Measurements from ENCODE around the gene FBXO17. TPM values are rescaled to one million over a fixed set of nuclear protein-coding genes. Genes with fewer than 3 reads are reported as not detected.
A peak's percentile ranks its signal among the peaks of the same experiment; 100 is the strongest.

Gene FBXO17
- total RNA-seq, 2 donors from 2014 or later: 0.21 to 0.43 TPM

DNA sequence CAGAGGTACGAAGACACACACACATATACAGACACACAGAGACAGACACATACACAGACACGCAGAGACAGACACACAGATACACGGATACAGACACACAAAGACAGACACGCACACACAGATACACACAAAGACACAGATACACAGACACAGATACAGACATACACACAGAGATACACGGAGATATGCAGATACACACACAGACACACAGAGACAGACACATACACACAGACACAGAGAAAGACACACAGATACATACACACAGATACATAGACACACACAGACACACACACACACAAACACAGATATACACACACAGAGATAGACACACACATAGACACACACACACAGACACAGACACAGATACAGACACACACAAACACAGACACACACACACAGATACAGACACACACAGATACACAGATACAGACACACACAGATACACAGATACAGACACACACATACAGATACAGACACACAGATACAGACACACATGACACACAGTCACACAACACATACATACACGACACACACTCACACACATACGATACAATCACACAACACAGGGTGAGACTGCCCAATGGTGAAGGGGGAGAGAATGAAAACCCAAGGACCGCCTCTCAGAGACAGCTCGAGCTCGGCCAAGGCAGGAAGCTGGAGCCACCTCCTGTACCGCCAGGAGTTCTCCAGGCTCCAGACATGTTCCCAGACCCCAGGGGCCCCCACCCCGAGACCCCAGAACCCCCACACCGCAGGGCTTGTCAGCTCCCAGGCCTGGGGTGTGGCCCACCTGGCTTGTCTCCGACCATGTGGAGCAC, 54.7 kb downstream of the FBXO17 start:
- Mint-ChIP-seq H3K9me3 (no peaks in the 10 kb centered on the region), H3K27me3 (no peaks in the 10 kb centered on the region), H3K27ac (no peak overlapping the region), H3K36me3 (ENCODE audit: low read depth) (peaks cover 28% of the 10 kb centered on the region), H3K4me1 (no peaks in the 10 kb centered on the region), H3K4me3 (no peak overlapping the region)
- ATAC-seq (replicated peaks): no peak

DNA sequence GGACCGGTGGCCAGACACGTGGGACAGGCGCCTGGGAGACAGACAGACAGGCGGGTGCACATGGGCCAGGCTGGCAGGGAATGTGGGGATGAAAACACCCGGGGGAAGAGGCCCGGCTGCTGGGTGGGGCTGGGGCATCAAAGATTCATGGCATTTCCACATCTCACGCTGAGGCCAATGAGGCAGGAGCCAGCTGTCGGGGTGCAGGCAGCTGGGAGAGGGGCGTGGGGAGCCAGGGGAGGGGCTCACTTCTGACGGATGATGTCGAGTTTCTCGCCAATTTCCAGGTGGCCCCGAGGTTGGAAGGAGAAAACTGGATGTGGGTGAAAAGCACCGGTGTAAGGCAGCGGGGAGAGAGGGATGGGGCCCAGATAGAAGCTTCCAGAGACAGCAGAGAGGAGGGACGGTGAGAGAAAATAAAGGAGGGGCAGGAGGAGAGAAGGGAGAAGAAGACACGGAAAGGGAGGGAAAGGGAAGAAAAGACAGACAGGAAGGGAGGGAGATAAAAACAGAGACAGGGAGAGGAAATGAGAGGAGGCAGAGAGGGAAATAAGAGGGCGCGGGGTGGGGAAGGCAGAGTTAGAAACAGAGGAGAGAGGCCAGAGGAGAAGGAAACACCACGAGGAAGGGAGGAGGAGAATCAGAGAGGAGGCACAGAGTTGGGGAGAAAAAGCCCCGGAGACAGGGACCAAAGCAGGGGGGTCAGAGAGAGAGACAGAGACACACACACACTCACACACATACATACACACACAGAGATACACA, 55.5 kb downstream of the FBXO17 start:
- ATAC-seq (replicated peaks): no peak
- Mint-ChIP-seq H3K4me3 (no peak overlapping the region), H3K27me3 (no peaks in the 10 kb centered on the region), H3K4me1 (no peaks in the 10 kb centered on the region), H3K9me3 (no peaks in the 10 kb centered on the region), H3K36me3 (ENCODE audit: low read depth) (peaks cover 20% of the 10 kb centered on the region), H3K27ac (no peak overlapping the region)

DNA sequence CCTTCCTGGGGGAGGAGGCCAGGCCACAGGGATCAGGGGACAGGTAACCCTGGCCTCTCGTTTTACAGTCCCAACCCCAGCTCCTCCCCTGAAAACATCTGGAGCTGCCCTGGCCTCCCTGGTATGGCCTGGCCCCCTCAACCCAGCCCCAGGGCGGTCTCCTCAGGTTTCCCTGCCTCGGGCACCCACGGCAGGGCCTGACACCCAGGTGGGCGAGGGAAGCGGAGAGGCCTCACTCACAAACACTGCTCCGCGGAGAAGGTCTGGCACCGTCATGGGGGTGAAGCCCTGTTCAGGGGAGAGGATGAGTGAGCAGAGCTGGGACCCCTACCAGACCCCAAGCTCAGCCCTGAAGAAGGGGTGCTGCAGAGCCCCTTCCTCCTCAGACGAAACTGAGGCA, 57.0 kb downstream of the FBXO17 start:
- H3K36me3 Mint-ChIP-seq (ENCODE audit: low read depth): peaks cover 9% of the 10 kb centered on the region
- H3K9me3 Mint-ChIP-seq: no peaks in the 10 kb centered on the region
- no peak overlapping the region for H3K4me3 Mint-ChIP-seq
- no peak overlapping the region for H3K27ac Mint-ChIP-seq
- H3K4me1 Mint-ChIP-seq: no peaks in the 10 kb centered on the region
- no peak for ATAC-seq (replicated peaks)
- H3K27me3 Mint-ChIP-seq: no peaks in the 10 kb centered on the region

DNA sequence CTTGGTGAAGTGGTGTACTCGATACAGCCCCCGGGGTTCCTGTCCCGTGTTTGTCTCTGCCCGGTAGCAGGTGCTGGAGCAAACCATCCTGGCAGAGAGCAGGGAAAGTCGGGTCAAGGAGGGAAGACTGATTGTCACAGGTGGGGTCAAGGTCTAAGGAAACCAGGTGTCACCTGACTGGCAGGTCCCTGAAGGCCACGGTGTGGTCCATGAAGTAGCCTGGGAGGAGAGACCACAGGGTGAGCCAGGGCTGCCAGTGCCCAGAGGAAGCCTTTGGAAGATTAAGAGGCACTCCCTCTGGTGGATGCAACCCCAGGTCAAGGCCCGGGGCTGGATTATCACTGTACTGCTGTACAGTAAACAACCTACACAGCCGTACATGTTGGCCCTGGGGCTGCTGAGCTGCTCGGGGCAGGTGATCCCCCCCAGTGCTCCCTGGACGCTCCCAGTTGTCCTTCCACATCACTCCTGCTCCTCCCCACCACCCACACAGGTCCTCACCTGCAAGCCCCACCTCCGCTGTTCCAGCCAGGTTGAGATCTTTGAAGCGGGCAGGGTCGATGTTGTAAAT, 57.5 kb downstream of the FBXO17 start:
- no peaks in the 10 kb centered on the region for H3K4me1 Mint-ChIP-seq
- no peak overlapping the region for H3K4me3 Mint-ChIP-seq
- H3K27me3 Mint-ChIP-seq: no peaks in the 10 kb centered on the region
- no peaks in the 10 kb centered on the region for H3K9me3 Mint-ChIP-seq
- no peak overlapping the region for H3K27ac Mint-ChIP-seq
- H3K36me3 Mint-ChIP-seq (ENCODE audit: low read depth): peaks cover 9% of the 10 kb centered on the region
- no peak for ATAC-seq (replicated peaks)

DNA sequence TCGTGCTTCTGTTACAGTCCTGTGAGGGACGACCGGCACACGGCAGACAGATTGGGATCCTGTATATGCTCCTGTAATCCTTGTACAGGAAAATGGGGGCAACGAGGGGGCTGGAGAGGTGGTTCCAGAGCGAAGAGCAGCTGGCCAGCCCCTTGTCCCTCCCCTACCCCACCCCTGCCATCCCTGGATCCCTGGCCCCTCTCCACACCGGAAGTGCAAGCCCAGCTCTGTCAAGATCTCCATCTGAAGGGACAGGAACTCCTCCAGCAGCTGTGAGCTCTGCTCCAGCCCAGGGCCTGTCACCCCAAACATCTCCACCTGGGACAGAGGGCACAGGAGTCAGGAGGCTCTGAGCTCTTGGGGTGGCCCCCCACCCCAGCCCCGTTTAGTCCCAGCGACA, 58.0 kb downstream of the FBXO17 start:
- ATAC-seq (replicated peaks): no peak
- Mint-ChIP-seq H3K9me3 (no peaks in the 10 kb centered on the region), H3K4me3 (no peak overlapping the region), H3K27ac (no peak overlapping the region), H3K36me3 (ENCODE audit: low read depth) (peaks cover 9% of the 10 kb centered on the region), H3K4me1 (no peaks in the 10 kb centered on the region), H3K27me3 (no peaks in the 10 kb centered on the region)

DNA sequence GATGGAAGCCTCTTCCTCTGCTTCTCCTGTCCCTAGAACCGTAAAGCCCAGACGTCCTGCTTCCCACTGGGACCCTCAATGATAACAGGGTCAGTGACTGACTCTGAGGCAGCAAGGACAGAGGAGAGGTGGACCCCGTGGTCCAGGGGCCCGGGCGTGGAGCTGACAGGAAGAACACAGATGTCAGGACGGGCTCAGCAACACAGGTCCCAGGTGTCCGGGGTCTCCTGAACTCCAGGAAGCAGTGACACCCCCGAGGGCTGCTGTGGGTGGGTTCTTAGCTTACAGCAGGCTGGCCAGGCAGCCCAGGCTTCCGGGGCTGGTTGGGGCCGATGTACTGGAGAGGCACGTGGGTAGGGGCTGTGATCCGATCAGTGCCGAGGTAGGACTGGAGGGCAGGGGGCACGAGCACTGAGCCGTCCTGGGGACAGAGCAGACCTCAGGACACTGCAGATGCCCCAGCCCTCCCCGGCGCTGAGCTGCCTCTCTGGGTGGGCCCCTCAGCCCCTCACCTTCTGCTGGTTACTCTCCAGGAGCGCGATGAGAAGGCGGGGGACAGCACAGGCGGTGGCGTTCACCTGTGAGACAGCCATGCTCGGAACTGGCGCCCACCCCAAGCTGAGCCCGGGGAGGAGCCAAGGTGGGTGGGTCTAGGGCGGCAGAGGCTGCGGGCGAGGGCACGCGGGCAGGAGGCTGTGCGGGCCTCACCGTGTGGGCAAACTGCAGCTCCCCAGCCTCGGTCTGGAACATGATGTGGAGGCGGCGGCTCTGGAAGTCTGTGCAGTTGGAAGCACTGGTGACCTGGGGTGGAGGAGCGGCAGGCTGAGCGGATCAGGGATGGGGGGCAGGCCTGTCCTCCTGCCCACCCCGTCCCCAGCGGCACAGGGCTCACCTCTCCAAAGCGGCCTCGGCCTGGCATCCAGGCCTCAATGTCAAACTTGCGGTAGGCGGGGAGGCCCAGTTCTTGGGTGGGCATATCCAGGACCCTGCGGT, 59.9 kb downstream of the FBXO17 start:
- Mint-ChIP-seq H3K36me3 (ENCODE audit: low read depth) (no peaks in the 10 kb centered on the region), H3K4me1 (no peaks in the 10 kb centered on the region), H3K9me3 (no peaks in the 10 kb centered on the region), H3K27me3 (no peaks in the 10 kb centered on the region), H3K4me3 (no peak overlapping the region), H3K27ac (no peak overlapping the region)
- ATAC-seq (replicated peaks): no peak

DNA sequence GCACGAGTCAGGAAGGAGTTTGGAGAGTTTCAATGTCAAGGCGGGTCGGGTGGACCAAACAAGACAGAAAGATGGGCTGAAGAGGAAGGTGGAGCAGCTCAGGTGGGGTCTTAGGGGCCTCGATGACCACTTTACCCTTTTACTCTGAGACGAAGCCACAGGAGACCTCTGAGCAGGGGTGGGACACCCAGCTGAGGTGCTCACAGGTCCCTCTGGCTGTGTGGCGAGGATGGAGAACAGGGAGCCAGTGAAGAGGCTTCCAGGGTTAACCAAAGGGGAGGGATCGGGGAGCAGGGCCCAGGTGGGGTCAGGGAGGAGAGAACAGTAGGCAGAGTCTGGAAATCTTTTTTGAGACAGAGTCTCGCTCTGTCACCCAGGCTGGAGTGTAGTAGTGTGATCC, 61.6 kb downstream of the FBXO17 start:
- H3K27ac Mint-ChIP-seq: no peak overlapping the region

DNA sequence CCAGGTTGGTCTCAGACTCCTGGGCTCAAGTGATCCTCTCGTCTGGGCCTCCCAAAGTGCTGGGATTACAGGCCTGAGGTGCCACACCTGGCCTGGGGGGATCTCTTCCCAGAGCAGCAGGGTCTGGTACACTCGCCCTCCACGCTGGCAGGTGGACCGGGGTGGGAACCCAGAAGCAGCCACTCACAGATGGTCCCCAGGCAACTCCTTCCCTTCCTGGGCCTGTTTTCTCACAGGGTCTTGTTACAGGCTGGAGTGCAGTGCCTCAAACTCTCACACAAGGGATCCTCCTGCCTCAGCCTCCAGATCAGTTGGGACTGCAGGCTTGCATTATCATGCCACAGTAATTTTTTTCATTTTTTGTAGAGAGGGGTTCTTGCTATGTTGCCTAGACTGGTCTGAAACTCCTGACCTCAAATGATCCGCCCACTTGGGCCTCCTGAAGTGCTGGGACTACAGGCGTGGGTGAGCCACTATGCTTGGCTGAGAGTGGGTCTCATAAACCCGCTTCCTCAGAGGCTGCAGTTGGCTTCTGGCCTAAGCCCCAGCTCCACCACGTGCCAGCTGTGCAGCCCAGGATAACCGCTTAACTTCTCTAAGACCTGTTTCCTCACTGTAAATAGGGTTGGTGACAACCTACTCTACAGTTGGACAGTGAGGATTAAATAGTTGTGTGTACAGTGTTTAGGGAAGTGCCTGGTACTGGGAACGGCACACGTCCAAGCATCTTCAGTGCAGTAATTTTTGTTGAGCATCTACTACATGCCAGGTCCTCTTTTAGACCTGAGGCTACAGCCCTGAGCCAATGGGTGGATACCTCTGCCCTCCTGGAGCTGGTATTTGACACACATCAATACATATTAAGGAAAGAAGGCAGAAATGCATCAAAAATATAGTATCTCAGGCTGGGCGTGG, 62.7 kb downstream of the FBXO17 start:
- no peaks in the 10 kb centered on the region for H3K4me1 Mint-ChIP-seq
- no peaks in the 10 kb centered on the region for H3K9me3 Mint-ChIP-seq
- H3K27ac Mint-ChIP-seq: peak overlapping the region; percentile 32
- ATAC-seq (replicated peaks): peak; percentile 65
- H3K36me3 Mint-ChIP-seq (ENCODE audit: low read depth): peaks cover 16% of the 10 kb centered on the region
- H3K4me3 Mint-ChIP-seq: no peak overlapping the region
- H3K27me3 Mint-ChIP-seq: no peaks in the 10 kb centered on the region

More for the DNA sequence above, 61.6 kb downstream of the FBXO17 start:
- peaks cover 5% of the 10 kb centered on the region for H3K36me3 Mint-ChIP-seq (ENCODE audit: low read depth)
- no peak for ATAC-seq (replicated peaks)
- no peaks in the 10 kb centered on the region for H3K4me1 Mint-ChIP-seq
- H3K27me3 Mint-ChIP-seq: no peaks in the 10 kb centered on the region
- H3K4me3 Mint-ChIP-seq: no peak overlapping the region
- H3K9me3 Mint-ChIP-seq: no peaks in the 10 kb centered on the region

DNA sequence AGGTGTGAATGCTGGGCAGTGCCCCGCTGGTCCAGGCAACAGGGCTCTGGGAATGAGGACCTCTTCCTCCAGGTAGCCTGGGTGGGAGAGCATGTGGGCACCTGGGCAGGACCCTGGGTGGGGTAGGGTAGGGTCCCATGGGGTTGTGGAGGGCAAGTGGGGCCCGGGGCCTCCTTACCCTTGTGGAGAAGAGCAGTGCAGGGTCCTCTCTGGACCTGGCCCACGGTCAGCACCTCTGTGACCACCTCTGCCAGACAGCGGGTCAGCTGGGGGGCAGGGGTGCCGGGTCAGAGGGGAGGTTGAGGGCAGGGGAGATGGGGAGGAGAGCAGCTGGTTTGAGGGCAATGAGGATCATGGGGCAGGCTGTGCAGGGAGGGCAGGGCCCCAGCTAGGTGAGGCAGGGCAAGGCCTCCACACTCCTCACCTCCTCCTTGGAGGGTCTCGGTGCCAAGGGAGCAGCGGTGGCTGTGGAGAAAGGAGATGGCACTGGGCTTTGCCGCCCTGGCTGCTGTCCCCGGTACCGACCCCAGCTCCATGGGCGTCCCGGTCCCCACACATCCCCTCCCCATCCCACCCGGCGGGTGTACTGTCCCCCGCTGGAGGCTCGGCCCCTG, 64.0 kb downstream of the FBXO17 start:
- no peak for ATAC-seq (replicated peaks)
- Mint-ChIP-seq H3K4me3 (no peak overlapping the region), H3K36me3 (ENCODE audit: low read depth) (peaks cover 29% of the 10 kb centered on the region), H3K27me3 (no peaks in the 10 kb centered on the region), H3K4me1 (no peaks in the 10 kb centered on the region), H3K9me3 (no peaks in the 10 kb centered on the region), H3K27ac (no peak overlapping the region)

DNA sequence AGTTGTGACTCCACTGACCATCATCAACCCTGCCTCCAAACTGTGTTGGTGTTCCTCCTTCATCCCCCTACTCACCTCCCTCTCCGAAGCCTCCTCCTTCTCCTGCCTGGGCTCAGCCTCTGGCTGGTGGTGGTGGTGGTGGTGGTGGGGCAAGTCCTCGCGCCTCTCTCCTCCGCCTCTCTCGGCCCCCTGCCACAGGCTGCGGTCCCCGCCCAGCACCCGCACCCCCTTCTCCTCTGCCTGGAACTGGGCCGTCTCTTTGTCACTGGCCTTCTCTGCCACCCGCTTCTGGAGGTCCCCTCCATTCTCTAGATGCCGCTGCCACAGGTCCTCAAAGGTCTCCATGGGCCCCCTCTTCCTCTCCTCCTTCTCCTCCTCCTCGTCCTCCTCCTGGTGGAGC, 65.1 kb downstream of the FBXO17 start:
- H3K4me3 Mint-ChIP-seq: no peak overlapping the region

DNA sequence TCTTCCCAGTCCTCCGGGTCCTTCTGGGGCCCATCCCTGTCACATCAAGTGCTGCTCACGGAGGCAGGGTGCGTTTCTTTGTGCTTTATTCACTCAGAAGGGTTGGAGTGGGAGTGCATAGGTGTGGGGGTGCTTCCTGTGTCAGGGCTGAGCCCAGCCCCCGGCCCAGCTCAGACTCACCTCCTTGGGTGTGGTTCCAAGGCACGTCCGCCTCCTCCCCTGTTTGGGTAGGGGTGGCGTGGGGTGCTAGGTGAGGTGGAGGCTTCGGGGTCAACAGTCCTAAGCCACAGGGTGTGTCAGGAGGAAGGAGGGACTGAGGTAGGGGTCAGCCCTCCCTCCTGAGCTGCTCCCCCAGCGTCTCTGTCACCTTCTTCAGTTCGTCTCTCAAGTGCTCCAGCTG, 66.6 kb downstream of the FBXO17 start:
- Mint-ChIP-seq H3K4me3 (no peak overlapping the region), H3K27me3 (no peaks in the 10 kb centered on the region), H3K9me3 (no peaks in the 10 kb centered on the region), H3K4me1 (no peaks in the 10 kb centered on the region), H3K27ac (peak overlapping the region; percentile 67), H3K36me3 (ENCODE audit: low read depth) (peaks cover 49% of the 10 kb centered on the region)
- no peak for ATAC-seq (replicated peaks)

More for the DNA sequence above, 65.1 kb downstream of the FBXO17 start:
- no peaks in the 10 kb centered on the region for H3K4me1 Mint-ChIP-seq
- H3K27me3 Mint-ChIP-seq: no peaks in the 10 kb centered on the region
- H3K27ac Mint-ChIP-seq: peak overlapping the region; percentile 6
- H3K9me3 Mint-ChIP-seq: no peaks in the 10 kb centered on the region
- H3K36me3 Mint-ChIP-seq (ENCODE audit: low read depth): peaks cover 34% of the 10 kb centered on the region
- ATAC-seq (replicated peaks): no peak

DNA sequence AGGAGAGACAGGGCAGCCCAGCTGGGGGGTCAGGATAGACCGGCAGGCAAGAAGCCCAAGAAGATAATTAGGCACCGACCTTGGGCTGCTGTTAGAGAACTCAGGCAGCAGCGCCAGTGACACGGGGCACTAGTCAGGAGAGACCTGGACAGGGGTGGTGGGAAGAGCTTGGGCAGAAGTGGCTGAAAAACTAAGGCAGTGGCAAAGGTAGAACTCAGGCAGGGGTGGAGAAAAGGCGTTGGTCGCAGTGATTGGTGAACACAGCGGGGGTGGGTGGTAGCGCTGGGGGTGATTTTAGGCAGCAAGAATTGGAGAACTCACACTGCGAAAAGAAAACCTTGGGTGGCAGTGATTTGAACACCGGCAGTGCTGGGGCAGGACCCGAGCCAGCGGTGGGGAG, 67.9 kb downstream of the FBXO17 start:
- Mint-ChIP-seq H3K27me3 (no peaks in the 10 kb centered on the region), H3K36me3 (ENCODE audit: low read depth) (peaks cover 62% of the 10 kb centered on the region), H3K4me1 (no peaks in the 10 kb centered on the region), H3K27ac (no peak overlapping the region), H3K4me3 (no peak overlapping the region), H3K9me3 (no peaks in the 10 kb centered on the region)
- ATAC-seq (replicated peaks): no peak

DNA sequence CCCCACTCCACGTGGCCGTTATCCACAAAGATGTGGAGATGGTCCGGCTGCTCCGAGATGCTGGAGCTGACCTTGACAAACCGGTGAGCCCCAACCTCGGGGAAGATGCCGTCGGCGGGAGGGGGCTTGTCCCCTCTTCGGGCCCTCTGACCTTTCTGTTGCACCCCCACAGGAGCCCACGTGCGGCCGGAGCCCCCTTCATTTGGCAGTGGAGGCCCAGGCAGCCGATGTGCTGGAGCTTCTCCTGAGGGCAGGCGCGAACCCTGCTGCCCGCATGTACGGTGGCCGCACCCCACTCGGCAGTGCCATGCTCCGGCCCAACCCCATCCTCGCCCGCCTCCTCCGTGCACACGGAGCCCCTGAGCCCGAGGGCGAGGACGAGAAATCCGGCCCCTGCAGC, 68.3 kb downstream of the FBXO17 start:
- H3K27ac Mint-ChIP-seq: no peak overlapping the region

More for the DNA sequence above, 68.3 kb downstream of the FBXO17 start:
- Mint-ChIP-seq H3K9me3 (no peaks in the 10 kb centered on the region), H3K27me3 (no peaks in the 10 kb centered on the region), H3K36me3 (ENCODE audit: low read depth) (peaks cover 63% of the 10 kb centered on the region), H3K4me3 (no peak overlapping the region), H3K4me1 (no peaks in the 10 kb centered on the region)
- no peak for ATAC-seq (replicated peaks)

All from activated T-helper 17 cell treated with anti-CD3 and anti-CD28 coated beads, Interleukin-2, amount 50 U/mL, for 72 hours (primary cell).